ENCODE data around the gene TNFSF12. TPM values are rescaled to one million over a fixed set of nuclear protein-coding genes. Genes with fewer than 3 reads are reported as not detected.

Gene TNFSF12
- total and polyA plus RNA-seq, 9 of the 15 experiments (the other 6 are each of a cell fraction or from before 2014, with no cell fraction given), result 0.03 to 0.95 (median 0.19) TPM; not detected in 3

GRCh38 chr17:7573324-7574080 is 24.6 kb downstream of the TNFSF12 start (continued):
- TF ChIP-seq CBX8 (IDR thresholded peaks at IDR 0.05; ENCODE audit: borderline replicate concordance, extremely low read depth, low read depth, low read length, poor library complexity, severe bottlenecking) (no peak), KLF6 (CRISPR knock-in tag; IDR thresholded peaks at IDR 0.05; ENCODE audit: borderline replicate concordance) (no peak), ZNF766 (CRISPR knock-in tag; conservative IDR thresholded peaks at IDR 0.05) (0 out of 2 replicates have a peak, but pooled peaks have one; percentile 15), SRSF1 (IDR thresholded peaks at IDR 0.05; ENCODE audit: low read depth, low read length) (no peak), CHD2 (IDR thresholded peaks at IDR 0.05; ENCODE audit: low read depth, low read length) (peak; percentile 48; the same call in 1 of the 2 replicates), ZNF395 (CRISPR knock-in tag; IDR thresholded peaks at IDR 0.05) (0 out of 2 replicates have a peak, but pooled peaks have one; percentile 29), SUPT5H (IDR thresholded peaks at IDR 0.05) (0 out of 2 replicates have a peak, but pooled peaks have one; percentile 4), RBM14 (IDR thresholded peaks at IDR 0.05; ENCODE audit: borderline replicate concordance, insufficient read depth, low read depth, low read length) (0 out of 2 replicates have a peak, but pooled peaks have one; percentile 10), ARNT (IDR thresholded peaks at IDR 0.05) (no peak), KLF16 (IDR thresholded peaks at IDR 0.05) (no peak), ZNF174 (CRISPR knock-in tag; IDR thresholded peaks at IDR 0.05) (no peak), ZBTB43 (CRISPR knock-in tag; IDR thresholded peaks at IDR 0.05) (no peak), SP1 (CRISPR knock-in tag; IDR thresholded peaks at IDR 0.05) (no peak), CEBPB (tag; IDR thresholded peaks at IDR 0.05) (peak; percentile 98), EGR1 (conservative IDR thresholded peaks at IDR 0.05) (peak; percentile 83), PKNOX1 (IDR thresholded peaks at IDR 0.05) (no peak), MXD1 (CRISPR knock-in tag; IDR thresholded peaks at IDR 0.05; ENCODE audit: borderline replicate concordance, poor library complexity, severe bottlenecking) (peak; percentile 84), ESRRA (IDR thresholded peaks at IDR 0.05; ENCODE audit: borderline replicate concordance, low read depth) (no peak), MAFK (IDR thresholded peaks at IDR 0.05; ENCODE audit: low read length) (no peak), BCLAF1 (IDR thresholded peaks at IDR 0.05; ENCODE audit: borderline replicate concordance in 1 of 2, control insufficient read depth in 1 of 2, low read depth in 2 of 2, low read length in 1 of 2) (no peak)
